ENCODE measurements around the gene LRIG3. TPM values are rescaled to one million over a fixed set of nuclear protein-coding genes. Genes with fewer than 3 reads are reported as not detected.

Gene LRIG3
- total and polyA plus RNA-seq, 2 donors (not counting 3 experiments of a cell fraction or from before 2014, with no cell fraction given): 55.5 to 55.7 TPM

DNA sequence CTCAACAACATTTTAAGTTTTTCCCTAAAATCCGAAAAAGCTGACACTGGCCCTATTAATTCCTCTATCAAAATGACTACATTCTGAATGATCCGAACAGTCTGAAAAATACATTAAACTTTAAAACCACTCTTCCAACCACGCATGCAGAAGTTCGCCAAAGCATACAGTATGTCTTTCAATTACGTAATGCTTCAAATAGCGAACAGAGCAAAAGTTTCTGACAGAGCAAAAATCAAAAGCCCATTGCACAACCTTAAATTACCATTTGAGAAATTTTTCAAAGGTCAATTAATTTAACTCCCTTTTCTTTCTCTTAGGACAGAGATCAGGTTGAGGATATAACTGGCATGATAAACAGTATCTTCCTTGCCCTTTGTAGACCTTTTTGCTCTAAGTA is 33.2 kb downstream of the LRIG3 start:
- Histone ChIP-seq H3K9me3 (replicated peaks; ENCODE audit: control insufficient read depth, insufficient read depth, low read length) (no peaks in the 10 kb centered on the region), H3K9ac (replicated peaks; ENCODE audit: extremely low read depth, insufficient read depth, low read length) (no peak overlapping the region), H4K20me1 (replicated peaks; ENCODE audit: control insufficient read depth, extremely low read depth, insufficient read depth, low read length) (peaks cover 5% of the 10 kb centered on the region), H3K27ac (ENCODE audit: insufficient read depth, low read depth, low read length) (no peak overlapping the region), H2AFZ (ENCODE audit: low read depth, low read length) (no peak overlapping the region), H3K4me3 (replicated peaks in 1 of 3; ENCODE audit: insufficient read depth in 1 of 3, low read depth in 1 of 3, low read length in 3 of 3) (no peak overlapping the region), H3K79me2 (ENCODE audit: control insufficient read depth, insufficient read depth, low read length) (peaks cover 11% of the 10 kb centered on the region), H3K9me1 (replicated peaks; ENCODE audit: control insufficient read depth, extremely low read depth, insufficient read depth, low read length) (peaks cover 3% of the 10 kb centered on the region), H3K36me3 (ENCODE audit: control insufficient read depth in 2 of 2, extremely low read depth in 1 of 2, insufficient read depth in 2 of 2, low read length in 2 of 2) (peaks cover 25 to 42% of the 10 kb centered on the region in 2 experiments), H3K4me1 (ENCODE audit: control insufficient read depth, extremely low read depth, insufficient read depth, low read length) (no peaks in the 10 kb centered on the region), H3K4me2 (ENCODE audit: insufficient read depth, low read length) (no peak overlapping the region), H3K27me3 (ENCODE audit: control insufficient read depth in 2 of 2, insufficient read depth in 2 of 2, low read length in 2 of 2) (no peaks in the 10 kb centered on the region)
- POLR2A ChIA-PET: no interaction called here
- TF ChIP-seq, protein P1, sequence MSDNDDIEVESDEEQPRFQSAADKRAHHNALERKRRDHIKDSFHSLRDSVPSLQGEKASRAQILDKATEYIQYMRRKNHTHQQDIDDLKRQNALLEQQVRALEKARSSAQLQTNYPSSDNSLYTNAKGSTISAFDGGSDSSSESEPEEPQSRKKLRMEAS (IDR thresholded peaks at IDR 0.05; ENCODE audit: insufficient read depth, insufficient read length): no peak
- TF ChIP-seq POLR2A (IDR thresholded peaks at IDR 0.05; ENCODE audit: low read depth, low read length) (no peak), POLR2AphosphoS5 (IDR thresholded peaks at IDR 0.05; ENCODE audit: insufficient read depth, low read depth, low read length) (no peak), GATA2 (IDR thresholded peaks at IDR 0.05; ENCODE audit: insufficient read depth, insufficient read length, low read depth, low read length) (no peak), JUN (IDR thresholded peaks at IDR 0.05; ENCODE audit: borderline replicate concordance, insufficient read depth, insufficient read length, low read depth) (no peak)
- CTCF ChIA-PET: interaction anchor here (1.2 to 3.9 kb wide), 4 partner anchors 10 to 346 kb away, joined by 3 to 28 read pairs (median 4); no protein-coding TSS in a partner anchor
- dilution Hi-C loops (cut with MboI; ENCODE audit: extremely low pct_ligation_motif_present, low sequenced_read_pairs) (no loop called here), intact Hi-C loops (cut with micrococcal nuclease) (loop anchor here (10.0 kb wide), 1 partner anchor 268 kb away; no protein-coding TSS in a partner anchor)
- DNase-seq (ENCODE audit: low read depth, low spot score) (no peak), FAIRE-seq (no peak)
- no TSS peak for BruUV-seq (replicated peaks)

DNA sequence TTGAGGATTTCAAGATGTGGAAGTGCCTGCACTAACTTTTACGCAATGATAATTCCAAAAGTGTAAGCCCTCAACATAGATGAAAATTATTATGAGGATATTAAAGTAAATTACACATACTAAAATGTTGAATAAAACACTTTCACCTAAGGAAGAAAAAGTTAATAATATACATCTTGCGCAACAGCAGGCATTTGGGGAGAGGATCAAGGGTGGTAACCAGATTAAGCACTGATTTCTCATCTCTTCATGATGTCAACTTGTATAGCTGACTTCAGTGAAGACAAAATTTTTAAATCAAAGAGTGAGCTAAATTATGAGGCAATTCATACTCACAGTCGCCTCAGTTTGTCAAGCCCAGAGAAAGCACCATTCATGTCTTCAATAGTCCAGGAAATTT is 33.8 kb downstream of the LRIG3 start:
- POLR2A ChIA-PET: no interaction called here
- Histone ChIP-seq H3K27me3 (ENCODE audit: control insufficient read depth in 2 of 2, insufficient read depth in 2 of 2, low read length in 2 of 2) (no peaks in the 10 kb centered on the region), H3K9ac (replicated peaks; ENCODE audit: extremely low read depth, insufficient read depth, low read length) (no peak overlapping the region), H3K27ac (ENCODE audit: insufficient read depth, low read depth, low read length) (no peak overlapping the region), H3K4me3 (replicated peaks in 1 of 3; ENCODE audit: insufficient read depth in 1 of 3, low read depth in 1 of 3, low read length in 3 of 3) (no peak overlapping the region), H3K9me1 (replicated peaks; ENCODE audit: control insufficient read depth, extremely low read depth, insufficient read depth, low read length) (peaks cover 3% of the 10 kb centered on the region), H3K4me1 (ENCODE audit: control insufficient read depth, extremely low read depth, insufficient read depth, low read length) (no peaks in the 10 kb centered on the region), H4K20me1 (replicated peaks; ENCODE audit: control insufficient read depth, extremely low read depth, insufficient read depth, low read length) (peaks cover 2% of the 10 kb centered on the region), H3K36me3 (ENCODE audit: control insufficient read depth in 2 of 2, extremely low read depth in 1 of 2, insufficient read depth in 2 of 2, low read length in 2 of 2) (peaks cover 30 to 45% of the 10 kb centered on the region in 2 experiments), H3K4me2 (ENCODE audit: insufficient read depth, low read length) (no peak overlapping the region), H2AFZ (ENCODE audit: low read depth, low read length) (no peak overlapping the region), H3K79me2 (ENCODE audit: control insufficient read depth, insufficient read depth, low read length) (peaks cover 5% of the 10 kb centered on the region), H3K9me3 (replicated peaks; ENCODE audit: control insufficient read depth, insufficient read depth, low read length) (no peaks in the 10 kb centered on the region)
- CTCF ChIA-PET: interaction anchor here (1.2 to 1.4 kb wide), 2 partner anchors 10 to 201 kb away, joined by 3 to 4 read pairs; no protein-coding TSS in a partner anchor
- TF ChIP-seq MYC (IDR thresholded peaks at IDR 0.05; ENCODE audit: low read depth, low read length) (no peak), POLR2A (IDR thresholded peaks at IDR 0.05; ENCODE audit: low read depth, low read length) (no peak), GATA2 (IDR thresholded peaks at IDR 0.05; ENCODE audit: insufficient read depth, insufficient read length, low read depth, low read length) (no peak), EZH2 (IDR thresholded peaks at IDR 0.05; ENCODE audit: borderline replicate concordance, low read depth, low read length, severe bottlenecking) (no peak), FOS (IDR thresholded peaks at IDR 0.05; ENCODE audit: borderline replicate concordance, insufficient read depth, low read length) (no peak), POLR2AphosphoS5 (IDR thresholded peaks at IDR 0.05; ENCODE audit: insufficient read depth, low read depth, low read length) (no peak), JUN (IDR thresholded peaks at IDR 0.05; ENCODE audit: borderline replicate concordance, insufficient read depth, insufficient read length, low read depth) (no peak)
- TF ChIP-seq, protein P1 (IDR thresholded peaks at IDR 0.05; ENCODE audit: insufficient read depth, insufficient read length): no peak
- TF ChIP-seq, protein P2, sequence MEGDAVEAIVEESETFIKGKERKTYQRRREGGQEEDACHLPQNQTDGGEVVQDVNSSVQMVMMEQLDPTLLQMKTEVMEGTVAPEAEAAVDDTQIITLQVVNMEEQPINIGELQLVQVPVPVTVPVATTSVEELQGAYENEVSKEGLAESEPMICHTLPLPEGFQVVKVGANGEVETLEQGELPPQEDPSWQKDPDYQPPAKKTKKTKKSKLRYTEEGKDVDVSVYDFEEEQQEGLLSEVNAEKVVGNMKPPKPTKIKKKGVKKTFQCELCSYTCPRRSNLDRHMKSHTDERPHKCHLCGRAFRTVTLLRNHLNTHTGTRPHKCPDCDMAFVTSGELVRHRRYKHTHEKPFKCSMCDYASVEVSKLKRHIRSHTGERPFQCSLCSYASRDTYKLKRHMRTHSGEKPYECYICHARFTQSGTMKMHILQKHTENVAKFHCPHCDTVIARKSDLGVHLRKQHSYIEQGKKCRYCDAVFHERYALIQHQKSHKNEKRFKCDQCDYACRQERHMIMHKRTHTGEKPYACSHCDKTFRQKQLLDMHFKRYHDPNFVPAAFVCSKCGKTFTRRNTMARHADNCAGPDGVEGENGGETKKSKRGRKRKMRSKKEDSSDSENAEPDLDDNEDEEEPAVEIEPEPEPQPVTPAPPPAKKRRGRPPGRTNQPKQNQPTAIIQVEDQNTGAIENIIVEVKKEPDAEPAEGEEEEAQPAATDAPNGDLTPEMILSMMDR (IDR thresholded peaks at IDR 0.05; ENCODE audit: extremely low read depth in 1 of 2, insufficient read depth in 1 of 2, low read depth in 1 of 2, low read length in 2 of 2): no peak
- intact Hi-C loops (cut with micrococcal nuclease) (loop anchor here (10.0 kb wide), 1 partner anchor 268 kb away; no protein-coding TSS in a partner anchor), dilution Hi-C loops (cut with MboI; ENCODE audit: extremely low pct_ligation_motif_present, low sequenced_read_pairs) (no loop called here)
- BruUV-seq (replicated peaks): no TSS peak
- FAIRE-seq: no peak
- DNase-seq (ENCODE audit: low read depth, low spot score): no peak

Measured in endothelial cell of umbilical vein (primary cell).